CD14-positive monocyte (primary cell): ENCODE results near the gene PKD1. TPM values are rescaled to one million over a fixed set of nuclear protein-coding genes. Genes with fewer than 3 reads are reported as not detected.

ENCODE experiments used
- DNase-seq, 3 donors: peaks; one replicate each; pipeline ENCODE4 v3.0.0-alpha.2; 2011 to 2022
- H2AFZ ChIP-seq: 2 replicates; pipeline ENCODE4 v1.6.0; 2012; ENCODE audit warnings: mild to moderate bottlenecking, low read depth, low read length, inconsistent platforms; ENCODE audit not compliant: insufficient read depth, poor library complexity, severe bottlenecking
- H3K27ac ChIP-seq, 2 donors: 1 replicate in 1 of 2; 2 replicates in 1 of 2; pipeline ENCODE4 v1.5.1; 2012 to 2013; ENCODE audit warnings: low read length in 2 of 2, control low read depth in 1 of 2, inconsistent platforms in 1 of 2, low read depth in 1 of 2, mild to moderate bottlenecking in 1 of 2
- H3K27me3 ChIP-seq, 2 donors: one replicate each; pipeline versions ENCODE4 v1.6.0 to v1.6.1; 2011 to 2013; ENCODE audit warnings: low read length in 2 of 2; ENCODE audit not compliant: control insufficient read depth in 2 of 2, insufficient read depth in 2 of 2
- H3K36me3 ChIP-seq, 2 donors: replicated peaks in 1 of 2; 1 replicate in 1 of 2; 2 replicates in 1 of 2; pipeline versions ENCODE4 v1.5.1 to v1.6.1; 2012 to 2013; ENCODE audit warnings: low read length in 2 of 2, control low read depth in 1 of 2, inconsistent platforms in 1 of 2, mild to moderate bottlenecking in 1 of 2; ENCODE audit not compliant: insufficient read depth in 2 of 2, control insufficient read depth in 1 of 2
- H3K4me1 ChIP-seq, 2 donors: 1 replicate in 1 of 2; 2 replicates in 1 of 2; pipeline versions ENCODE4 v1.5.1 to v1.6.1; 2012 to 2013; ENCODE audit warnings: low read length in 2 of 2, control low read depth in 1 of 2, inconsistent platforms in 1 of 2, mild to moderate bottlenecking in 1 of 2, moderate library complexity in 1 of 2; ENCODE audit not compliant: insufficient read depth in 2 of 2, control insufficient read depth in 1 of 2
- H3K4me2 ChIP-seq: replicated peaks from 2 replicates; pipeline ENCODE3; 2012; ENCODE audit warnings: low read length, moderate library complexity, mild to moderate bottlenecking; ENCODE audit not compliant: poor library complexity, severe bottlenecking; ENCODE audit errors: extremely low read depth
- H3K4me3 ChIP-seq, 3 experiments: fragments of 200-600 bp in 1 of 3; sonication (generic) in 1 of 3; replicated peaks in 1 of 3; 1 replicate in 2 of 3; 2 replicates in 1 of 3; pipeline ENCODE4 v1.5.1; 2011 to 2013; ENCODE audit warnings: low read length in 3 of 3, mild to moderate bottlenecking in 3 of 3, control low read depth in 2 of 3, low read depth in 2 of 3, inconsistent platforms in 1 of 3, moderate library complexity in 1 of 3
- H3K79me2 ChIP-seq: 2 replicates; pipeline ENCODE4 v1.6.0; 2012; ENCODE audit warnings: mild to moderate bottlenecking, control low read depth, inconsistent platforms, low read length, moderate library complexity; ENCODE audit not compliant: insufficient read depth
- H3K9ac ChIP-seq: 2 replicates; pipeline ENCODE4 v1.6.0; 2017; ENCODE audit warnings: low read length, mild to moderate bottlenecking; ENCODE audit not compliant: insufficient read depth, poor library complexity, severe bottlenecking
- H3K9me3 ChIP-seq, 2 donors: replicated peaks in 1 of 2; 1 replicate in 1 of 2; 2 replicates in 1 of 2; pipeline versions ENCODE4 v1.5.1 to v1.6.1; 2012 to 2013; ENCODE audit warnings: low read length in 2 of 2, control low read depth in 1 of 2; ENCODE audit not compliant: control insufficient read depth in 1 of 2, insufficient read depth in 1 of 2
- H4K20me1 ChIP-seq: 2 replicates; pipeline ENCODE4 v1.6.0; 2012; ENCODE audit warnings: mild to moderate bottlenecking, low read length, control low read depth, moderate library complexity; ENCODE audit not compliant: insufficient read depth
- H3K27ac Mint-ChIP-seq, 7 donors: one replicate each; pipeline ENCODE4 v1.8.0; 2020; ENCODE audit warnings: mild to moderate bottlenecking in 7 of 7, mixed read lengths in 7 of 7, moderate library complexity in 6 of 7, inconsistent platforms in 2 of 7
- H3K27me3 Mint-ChIP-seq, 3 donors: one replicate each; pipeline ENCODE4 v1.8.0; 2021 to 2022; ENCODE audit warnings: low read depth in 3 of 3, mild to moderate bottlenecking in 3 of 3, mixed read lengths in 3 of 3, moderate library complexity in 3 of 3, inconsistent platforms in 1 of 3
- H3K36me3 Mint-ChIP-seq, 2 donors: one replicate each; pipeline ENCODE4 v1.8.0; 2020; ENCODE audit warnings: mixed read lengths in 2 of 2, inconsistent platforms in 1 of 2, mild to moderate bottlenecking in 1 of 2
- H3K4me1 Mint-ChIP-seq: one replicate; pipeline ENCODE4 v1.8.0; 2020; ENCODE audit warnings: mild to moderate bottlenecking, mixed read lengths
- H3K4me3 Mint-ChIP-seq, 2 donors: one replicate each; pipeline ENCODE4 v1.8.0; 2020; ENCODE audit warnings: mild to moderate bottlenecking in 2 of 2, mixed read lengths in 2 of 2, moderate library complexity in 1 of 2
- H3K9me3 Mint-ChIP-seq, 7 donors: one replicate each; pipeline ENCODE4 v1.8.0; 2020 to 2022; ENCODE audit warnings: mixed read lengths in 7 of 7, mild to moderate bottlenecking in 6 of 7, moderate library complexity in 6 of 7, inconsistent platforms in 2 of 7
- CTCF ChIP-seq: fragments of 200-600 bp; IDR thresholded peaks from one replicate; pipeline ENCODE4 v1.8.0; 2022; ENCODE audit warnings: antibody characterized with exemption, mild to moderate bottlenecking
- WGBS: methylation state at CpG from one replicate; pipeline ENCODE4 v1.1.5; 2013; ENCODE audit warnings: missing lambda C conversion rate; ENCODE audit not compliant: insufficient coverage; 5-methylcytosine and 5-hydroxymethylcytosine counted together
- intact Hi-C, 2 donors: fragments of 100-400 bp; cut with micrococcal nuclease; formaldehyde crosslinking; loops; one replicate each; pipeline versions ENCODE4 v1.15.0 to v1.15.1; 2023
- polyA plus RNA-seq, 3 donors: library from polyadenylated mRNA; depleted of rRNA in 1 of 3; unstranded in 2 of 3; stranded (reverse) in 1 of 3; fragments of 300-500 nt in 2 of 3; fragments of >200 nt in 1 of 3; fragmentation: Illumina TruSeq in 2 of 3; gene quantifications; 1 replicate in 2 of 3; 2 replicates in 1 of 3; pipeline ENCODE4 v1.2.3, GENCODE V29; 2012 to 2021

The PKD1 gene
- polyA plus RNA-seq, 3 donors: 0.22 to 53.8 (median 1.6) TPM

DNA sequence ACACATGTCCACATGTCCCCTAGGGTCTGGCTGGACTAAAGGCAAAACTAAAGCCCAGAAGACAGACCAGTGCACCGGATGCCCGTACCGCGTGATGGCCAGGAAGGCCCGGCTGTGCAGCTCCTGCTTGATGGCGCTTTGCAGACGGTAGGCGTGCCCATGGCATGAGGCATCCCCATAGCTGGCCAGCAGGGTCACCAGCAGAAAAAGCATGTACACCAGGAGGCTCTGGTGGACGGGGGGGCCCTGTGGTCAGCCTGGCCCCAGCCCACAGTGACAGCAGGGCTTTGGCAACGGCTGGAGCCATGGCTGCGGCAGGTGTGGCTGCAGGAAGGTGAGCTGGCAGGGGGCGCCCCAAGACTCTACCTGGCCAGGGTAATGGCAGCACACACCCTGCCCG, 42.8 kb downstream of the PKD1 start:
- H3K9me3 Mint-ChIP-seq: peaks cover 0 to 2% (median 0%) of the 10 kb centered on the region in 7 donors
- H3K9ac ChIP-seq: no peak overlapping the region

DNA sequence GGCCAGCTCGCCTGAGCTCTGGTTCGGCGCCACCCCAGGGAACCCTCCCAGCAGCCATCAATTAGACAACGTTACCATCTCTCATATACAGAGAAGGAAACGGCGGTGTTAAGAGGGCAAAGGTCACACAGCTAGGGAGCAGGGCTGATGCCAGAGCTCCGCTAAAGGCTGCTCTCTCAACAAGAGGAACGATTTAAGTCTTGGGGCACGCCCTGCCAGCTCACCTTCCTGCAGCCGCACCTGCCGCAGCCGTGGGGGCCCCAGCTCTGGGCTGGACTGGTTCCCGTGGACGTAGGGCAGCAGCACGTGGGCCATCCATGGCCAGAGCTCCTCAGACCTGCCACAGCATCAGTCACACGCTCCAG, 43.5 kb downstream of the PKD1 start:
- intact Hi-C loops: no loop called here
- peaks cover 28 to 64% of the 10 kb centered on the region in 2 donors for H3K36me3 Mint-ChIP-seq
- H3K79me2 ChIP-seq: no peaks in the 10 kb centered on the region
- no peak overlapping the region for H3K27ac Mint-ChIP-seq
- H3K36me3 ChIP-seq: peaks cover 48 to 49% of the 10 kb centered on the region in 2 donors
- no peak for DNase-seq
- no peaks in the 10 kb centered on the region for H3K27me3 Mint-ChIP-seq
- no peak overlapping the region for H2AFZ ChIP-seq
- H3K9me3 ChIP-seq: no peaks in the 10 kb centered on the region
- 93% methylated on average over 16 of the region's 16 CpGs for WGBS
- no peaks in the 10 kb centered on the region for H3K27me3 ChIP-seq
- no peak overlapping the region for H3K4me3 Mint-ChIP-seq
- H3K4me1 ChIP-seq: no peaks in the 10 kb centered on the region
- H3K4me3 ChIP-seq: no peak overlapping the region
- peaks cover 0 to 2% (median 0%) of the 10 kb centered on the region in 7 donors for H3K9me3 Mint-ChIP-seq
- no peak overlapping the region for H3K9ac ChIP-seq
- no peaks in the 10 kb centered on the region for H4K20me1 ChIP-seq
- no peak for TF ChIP-seq CTCF
- no peak overlapping the region for H3K4me2 ChIP-seq
- no peaks in the 10 kb centered on the region for H3K4me1 Mint-ChIP-seq
- no peak overlapping the region for H3K27ac ChIP-seq

More for the DNA sequence above, 42.8 kb downstream of the PKD1 start:
- intact Hi-C loops: no loop called here
- no peaks in the 10 kb centered on the region for H4K20me1 ChIP-seq
- H3K79me2 ChIP-seq: no peaks in the 10 kb centered on the region
- no peak for TF ChIP-seq CTCF
- Mint-ChIP-seq H3K27me3 (no peaks in the 10 kb centered on the region), H3K27ac (no peak overlapping the region), H3K36me3 (peaks cover 24 to 64% of the 10 kb centered on the region in 2 donors), H3K4me3 (no peak overlapping the region), H3K4me1 (no peaks in the 10 kb centered on the region)
- no peak overlapping the region for H3K27ac ChIP-seq
- peaks cover 42 to 44% of the 10 kb centered on the region in 2 donors for H3K36me3 ChIP-seq
- DNase-seq: no peak
- H3K9me3 ChIP-seq: no peaks in the 10 kb centered on the region
- 97% methylated on average over 12 of the region's 13 CpGs for WGBS
- H3K4me3 ChIP-seq: no peak overlapping the region
- H3K4me2 ChIP-seq: no peak overlapping the region
- H3K27me3 ChIP-seq: no peaks in the 10 kb centered on the region
- no peak overlapping the region for H2AFZ ChIP-seq
- no peaks in the 10 kb centered on the region for H3K4me1 ChIP-seq
